ENCODE results near the gene B4GALT1. TPM values are rescaled to one million over a fixed set of nuclear protein-coding genes. Genes with fewer than 3 reads are reported as not detected.

B4GALT1 gene
- total and polyA plus RNA-seq, 12 donors, result 14.8 to 117 (median 42.6) TPM

GRCh38 chr9:33102551-33103210 is 64.5 kb downstream of the B4GALT1 start:
- intact Hi-C loops (cut with DNase I), result loop anchor here in 2 of 10 donors (10.0 kb wide), 2 partner anchors 62 to 72 kb away; partner anchors contain the start of gene B4GALT1 (in 1 of the 2)
- TF ChIP-seq CTCF (IDR thresholded peaks at IDR 0.05), result no peak
- Histone ChIP-seq H3K36me3 (no peaks in the 10 kb centered on the region), H3K4me1 (peaks cover 3 to 53% (median 35%) of the 10 kb centered on the region in 9 donors), H3K27ac (peak overlapping the region in 3 of 10 donors; percentile 0 to 49 (median 42)), H3K9me3 (no peaks in the 10 kb centered on the region), H3K27me3 (no peaks in the 10 kb centered on the region), H3K4me3 (no peak overlapping the region)
- no peak for DNase-seq
- 95 to 96% methylated on average over 13 of the region's 13 CpGs for WGBS, 2 donors
- ATAC-seq, result no peak

- ATAC-seq, result peak in 5 of 8 donors; percentile 24 to 66 (median 39)
- no peak for TF ChIP-seq CTCF (IDR thresholded peaks at IDR 0.05)
- Histone ChIP-seq H3K4me1 (peaks cover 0 to 40% (median 22%) of the 10 kb centered on the region in 9 donors), H3K36me3 (no peaks in the 10 kb centered on the region), H3K27me3 (no peaks in the 10 kb centered on the region), H3K9me3 (no peaks in the 10 kb centered on the region), H3K27ac (peak overlapping the region in 3 of 10 donors; percentile 10 to 48 (median 20)), H3K4me3 (no peak overlapping the region)
- intact Hi-C loops (cut with DNase I), result loop anchor here in 2 of 10 donors (10.0 kb wide), 2 partner anchors 63 to 73 kb away; partner anchors contain the start of gene B4GALT1 (in 1 of the 2)
- DNase-seq, result no peak
- WGBS, 2 donors, result 69 to 70% methylated on average over 10 of the region's 10 CpGs
Observed at GRCh38 chr9:33101104-33101951, 65.8 kb downstream of the B4GALT1 start.

- intact Hi-C loops (cut with DNase I), result loop anchor here in 2 of 10 donors (10.0 kb wide), 2 partner anchors 65 to 75 kb away; partner anchors contain the start of gene B4GALT1 (in 1 of the 2)
- Histone ChIP-seq H3K27me3 (no peaks in the 10 kb centered on the region), H3K4me3 (no peak overlapping the region), H3K4me1 (peaks cover 0 to 30% (median 11%) of the 10 kb centered on the region in 9 donors), H3K9me3 (no peaks in the 10 kb centered on the region), H3K27ac (no peak overlapping the region), H3K36me3 (no peaks in the 10 kb centered on the region)
- TF ChIP-seq CTCF (IDR thresholded peaks at IDR 0.05), result no peak
- ATAC-seq (no peak), DNase-seq (no peak)
- WGBS, 2 donors, result 80 to 82% methylated on average over 2 of the region's 2 CpGs
Observed at GRCh38 chr9:33099754-33100153, 67.4 kb downstream of the B4GALT1 start.

- Histone ChIP-seq H3K9me3 (no peaks in the 10 kb centered on the region), H3K4me3 (no peak overlapping the region), H3K27ac (no peak overlapping the region), H3K27me3 (no peaks in the 10 kb centered on the region), H3K4me1 (peaks cover 0 to 12% (median 11%) of the 10 kb centered on the region in 9 donors), H3K36me3 (no peaks in the 10 kb centered on the region)
- intact Hi-C loops (cut with DNase I), result no loop called here
- TF ChIP-seq CTCF (IDR thresholded peaks at IDR 0.05), result no peak
- WGBS, 2 donors, result 86 to 91% methylated on average over 3 of the region's 3 CpGs
- DNase-seq (no peak), ATAC-seq (no peak)
Observed at GRCh38 chr9:33097192-33097591, 69.9 kb downstream of the B4GALT1 start.

All from heart right ventricle (tissue), 16 donors.